Measurements from ENCODE around the gene CALM3.

Gene CALM3

GRCh38 chr19:46603195-46603637 lies 2.1 kb downstream of the CALM3 start:
- TF ChIP-seq FOXA1 (IDR thresholded peaks at IDR 0.05), result no peak
- TF ChIP-seq SP1 (IDR thresholded peaks at IDR 0.05), result no peak
- TF ChIP-seq CTBP1 (IDR thresholded peaks at IDR 0.05; ENCODE audit: borderline replicate concordance), result no peak
- TF ChIP-seq HDGF (IDR thresholded peaks at IDR 0.05; ENCODE audit: borderline replicate concordance), result no peak
- no peak for TF ChIP-seq SUZ12 (IDR thresholded peaks at IDR 0.05)
- TF ChIP-seq FOXK2 (IDR thresholded peaks at IDR 0.05), result no peak
- TF ChIP-seq TARDBP (IDR thresholded peaks at IDR 0.05), result no peak
- TF ChIP-seq ELF4 (IDR thresholded peaks at IDR 0.05), result no peak
- CTCF ChIA-PET, result interaction anchor here (0.6 to 4.2 kb wide), 2 partner anchors 11 to 66 kb away, joined by 4 to 20 read pairs; no protein-coding TSS in a partner anchor
- no peak for DNase-seq (ENCODE audit: extremely low spot score)
- POLR2A ChIA-PET, result interaction anchor here (0.9 to 5.0 kb wide), 3 partner anchors 8 to 37 kb away, joined by 3 to 40 read pairs (median 5); no protein-coding TSS in a partner anchor

GRCh38 chr19:46603752-46604231 lies 2.7 kb downstream of the CALM3 start:
- CTCF ChIA-PET, result interaction anchor here (0.6 to 4.2 kb wide), 3 partner anchors 11 to 67 kb away, joined by 3 to 20 read pairs (median 4); no protein-coding TSS in a partner anchor
- TF ChIP-seq HDGF (IDR thresholded peaks at IDR 0.05; ENCODE audit: borderline replicate concordance), result no peak
- TF ChIP-seq SP1 (IDR thresholded peaks at IDR 0.05), result no peak
- no peak for TF ChIP-seq FOXK2 (IDR thresholded peaks at IDR 0.05)
- no peak for TF ChIP-seq BHLHE40 (IDR thresholded peaks at IDR 0.05; ENCODE audit: borderline replicate concordance)
- TF ChIP-seq SUZ12 (IDR thresholded peaks at IDR 0.05), result no peak
- no peak for TF ChIP-seq LEF1 (IDR thresholded peaks at IDR 0.05; ENCODE audit: borderline replicate concordance)
- TF ChIP-seq TARDBP (IDR thresholded peaks at IDR 0.05), result no peak
- TF ChIP-seq ELF4 (IDR thresholded peaks at IDR 0.05), result no peak
- no peak for TF ChIP-seq FOXA1 (IDR thresholded peaks at IDR 0.05)
- no peak for TF ChIP-seq NFRKB (IDR thresholded peaks at IDR 0.05)
- TF ChIP-seq L3MBTL2 (conservative IDR thresholded peaks at IDR 0.05), result no peak
- TF ChIP-seq FOXM1 (IDR thresholded peaks at IDR 0.05; ENCODE audit: borderline replicate concordance), result no peak
- no peak for TF ChIP-seq ARNT (IDR thresholded peaks at IDR 0.05)
- no peak for TF ChIP-seq PKNOX1 (IDR thresholded peaks at IDR 0.05)
- TF ChIP-seq ZNF384 (IDR thresholded peaks at IDR 0.05), result no peak
- TF ChIP-seq CTBP1 (IDR thresholded peaks at IDR 0.05; ENCODE audit: borderline replicate concordance), result no peak
- no peak for DNase-seq (ENCODE audit: extremely low spot score)
- POLR2A ChIA-PET, result no interaction called here

- DNase-seq (ENCODE audit: extremely low spot score), result no peak
- ChIA-PET POLR2A (no interaction called here), CTCF (interaction anchor here (0.6 to 1.3 kb wide), 2 partner anchors 11 to 325 kb away, joined by 3 to 7 read pairs; no protein-coding TSS in a partner anchor)
- TF ChIP-seq BHLHE40 (IDR thresholded peaks at IDR 0.05; ENCODE audit: borderline replicate concordance) (no peak), ARNT (IDR thresholded peaks at IDR 0.05) (no peak), SUZ12 (IDR thresholded peaks at IDR 0.05) (no peak), FOXM1 (IDR thresholded peaks at IDR 0.05; ENCODE audit: borderline replicate concordance) (no peak), PKNOX1 (IDR thresholded peaks at IDR 0.05) (no peak), L3MBTL2 (conservative IDR thresholded peaks at IDR 0.05) (no peak)
Measured at GRCh38 chr19:46604781-46605355, 3.7 kb downstream of the CALM3 start.

GRCh38 chr19:46605356-46605821 lies 4.3 kb downstream of the CALM3 start:
- DNase-seq (ENCODE audit: extremely low spot score), result no peak
- POLR2A ChIA-PET, result no interaction called here
- CTCF ChIA-PET, result interaction anchor here (0.6 to 1.3 kb wide), 2 partner anchors 10 to 325 kb away, joined by 3 to 7 read pairs; no protein-coding TSS in a partner anchor
- TF ChIP-seq FOXK2 (IDR thresholded peaks at IDR 0.05) (no peak), SUZ12 (IDR thresholded peaks at IDR 0.05) (no peak), FOXA1 (IDR thresholded peaks at IDR 0.05) (no peak), ZNF384 (IDR thresholded peaks at IDR 0.05) (no peak), NFRKB (IDR thresholded peaks at IDR 0.05) (no peak), TARDBP (IDR thresholded peaks at IDR 0.05) (no peak), PKNOX1 (IDR thresholded peaks at IDR 0.05) (no peak), SP1 (IDR thresholded peaks at IDR 0.05) (no peak), CTBP1 (IDR thresholded peaks at IDR 0.05; ENCODE audit: borderline replicate concordance) (no peak), FOXM1 (IDR thresholded peaks at IDR 0.05; ENCODE audit: borderline replicate concordance) (no peak), HDGF (IDR thresholded peaks at IDR 0.05; ENCODE audit: borderline replicate concordance) (no peak), L3MBTL2 (conservative IDR thresholded peaks at IDR 0.05) (no peak), LEF1 (IDR thresholded peaks at IDR 0.05; ENCODE audit: borderline replicate concordance) (no peak), BHLHE40 (IDR thresholded peaks at IDR 0.05; ENCODE audit: borderline replicate concordance) (no peak)

- TF ChIP-seq SP1 (IDR thresholded peaks at IDR 0.05), result no peak
- TF ChIP-seq ELF4 (IDR thresholded peaks at IDR 0.05), result no peak
- no peak for TF ChIP-seq ZNF384 (IDR thresholded peaks at IDR 0.05)
- no peak for TF ChIP-seq ARNT (IDR thresholded peaks at IDR 0.05)
- TF ChIP-seq FOXA1 (IDR thresholded peaks at IDR 0.05), result no peak
- TF ChIP-seq LEF1 (IDR thresholded peaks at IDR 0.05; ENCODE audit: borderline replicate concordance), result no peak
- no peak for TF ChIP-seq BHLHE40 (IDR thresholded peaks at IDR 0.05; ENCODE audit: borderline replicate concordance)
- TF ChIP-seq FOXM1 (IDR thresholded peaks at IDR 0.05; ENCODE audit: borderline replicate concordance), result no peak
- no peak for TF ChIP-seq HDGF (IDR thresholded peaks at IDR 0.05; ENCODE audit: borderline replicate concordance)
- POLR2A ChIA-PET, result no interaction called here
- DNase-seq (ENCODE audit: extremely low spot score), result no peak
- CTCF ChIA-PET, result no interaction called here
Measured at GRCh38 chr19:46606019-46606418, 4.9 kb downstream of the CALM3 start.

Data from HEK293T (cell line).